RWPE2 (cell line): ENCODE measurements around the gene SMU1.
A peak's percentile ranks its signal among the peaks of the same experiment; 100 is the strongest.

ENCODE experiments used
- ATAC-seq: fragments of 200-7000 bp; cut with Tn5 transposase; 3 replicates; pipeline ENCODE4 v1.9.1; 2021; ENCODE audit warnings: low read depth
- DNase-seq: peaks from one replicate; pipeline ENCODE4 v3.0.0-alpha.2; 2020; ENCODE audit warnings: low spot score
- H3K27ac ChIP-seq: fragments of 450-650 bp; 2 replicates; pipeline ENCODE4 v1.5.1; 2017; ENCODE audit warnings: mild to moderate bottlenecking; ENCODE audit not compliant: poor library complexity, severe bottlenecking
- H3K27me3 ChIP-seq: fragments of 250-450 bp; sonication (Bioruptor Pico); 2 replicates; pipeline ENCODE4 v1.5.1; 2021; ENCODE audit warnings: mild to moderate bottlenecking, moderate library complexity; ENCODE audit not compliant: insufficient read depth, poor library complexity, severe bottlenecking
- H3K36me3 ChIP-seq: fragments of 250-450 bp; sonication (Bioruptor Pico); 2 replicates; pipeline ENCODE4 v1.5.1; 2020; ENCODE audit warnings: low read depth, mild to moderate bottlenecking, moderate library complexity
- H3K4me1 ChIP-seq: fragments of 250-450 bp; sonication (Bioruptor Pico); 2 replicates; pipeline ENCODE4 v1.5.1; 2021; ENCODE audit warnings: mild to moderate bottlenecking, moderate library complexity; ENCODE audit not compliant: insufficient read depth, poor library complexity, severe bottlenecking
- H3K4me3 ChIP-seq: fragments of 250-450 bp; sonication (Bioruptor Pico); 2 replicates; pipeline ENCODE4 v1.5.1; 2021; ENCODE audit warnings: mild to moderate bottlenecking, moderate library complexity; ENCODE audit not compliant: severe bottlenecking
- H3K9me3 ChIP-seq: fragments of 250-450 bp; sonication (Bioruptor Pico); 2 replicates; pipeline ENCODE4 v1.5.1; 2021; ENCODE audit warnings: mild to moderate bottlenecking, moderate library complexity; ENCODE audit not compliant: severe bottlenecking
- TF ChIP-seq, protein P1 (sequence below): fragments of 450-650 bp; IDR thresholded peaks from one replicate; pipeline ENCODE4 v1.5.1; 2017; ENCODE audit warnings: mild to moderate bottlenecking, moderate library complexity; ENCODE audit not compliant: poor library complexity, severe bottlenecking

The SMU1 gene

DNA sequence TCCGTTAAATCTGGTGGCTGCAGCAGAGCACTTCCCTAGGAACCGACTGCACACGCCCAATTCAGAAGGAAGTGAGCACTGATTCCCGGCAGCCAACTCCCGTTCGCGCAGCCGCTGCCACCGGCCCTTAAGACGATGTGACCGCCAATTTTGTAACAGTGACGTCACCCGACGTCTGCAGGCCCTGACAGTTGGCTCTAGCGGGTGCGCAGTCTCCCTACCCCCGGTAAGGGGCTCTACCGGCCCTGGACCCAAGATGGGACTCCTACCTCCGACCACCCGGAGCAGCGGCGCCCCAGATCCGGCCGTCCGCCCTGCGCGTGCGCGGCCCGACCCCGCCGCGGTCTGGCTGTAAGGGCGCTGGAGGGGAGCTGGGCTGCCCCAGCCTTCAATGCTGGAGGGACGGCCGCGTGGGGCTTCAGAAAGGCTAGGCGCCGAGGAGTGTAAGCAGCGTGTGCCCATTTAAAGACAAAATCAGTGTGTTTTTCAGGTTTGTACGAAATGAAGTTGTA, 32.3 kb downstream of the SMU1 start:
- TF ChIP-seq, protein P1, sequence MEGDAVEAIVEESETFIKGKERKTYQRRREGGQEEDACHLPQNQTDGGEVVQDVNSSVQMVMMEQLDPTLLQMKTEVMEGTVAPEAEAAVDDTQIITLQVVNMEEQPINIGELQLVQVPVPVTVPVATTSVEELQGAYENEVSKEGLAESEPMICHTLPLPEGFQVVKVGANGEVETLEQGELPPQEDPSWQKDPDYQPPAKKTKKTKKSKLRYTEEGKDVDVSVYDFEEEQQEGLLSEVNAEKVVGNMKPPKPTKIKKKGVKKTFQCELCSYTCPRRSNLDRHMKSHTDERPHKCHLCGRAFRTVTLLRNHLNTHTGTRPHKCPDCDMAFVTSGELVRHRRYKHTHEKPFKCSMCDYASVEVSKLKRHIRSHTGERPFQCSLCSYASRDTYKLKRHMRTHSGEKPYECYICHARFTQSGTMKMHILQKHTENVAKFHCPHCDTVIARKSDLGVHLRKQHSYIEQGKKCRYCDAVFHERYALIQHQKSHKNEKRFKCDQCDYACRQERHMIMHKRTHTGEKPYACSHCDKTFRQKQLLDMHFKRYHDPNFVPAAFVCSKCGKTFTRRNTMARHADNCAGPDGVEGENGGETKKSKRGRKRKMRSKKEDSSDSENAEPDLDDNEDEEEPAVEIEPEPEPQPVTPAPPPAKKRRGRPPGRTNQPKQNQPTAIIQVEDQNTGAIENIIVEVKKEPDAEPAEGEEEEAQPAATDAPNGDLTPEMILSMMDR: no peak
- ATAC-seq (peak; percentile 84), DNase-seq (peak; percentile 76)
- peak overlapping the region; percentile 56 for H3K27ac ChIP-seq
- H3K4me1 ChIP-seq: no peaks in the 10 kb centered on the region
- H3K4me3 ChIP-seq: peak overlapping the region; percentile 44
- H3K27me3 ChIP-seq: no peaks in the 10 kb centered on the region
- peaks cover 37% of the 10 kb centered on the region for H3K36me3 ChIP-seq
- H3K9me3 ChIP-seq: no peaks in the 10 kb centered on the region

DNA sequence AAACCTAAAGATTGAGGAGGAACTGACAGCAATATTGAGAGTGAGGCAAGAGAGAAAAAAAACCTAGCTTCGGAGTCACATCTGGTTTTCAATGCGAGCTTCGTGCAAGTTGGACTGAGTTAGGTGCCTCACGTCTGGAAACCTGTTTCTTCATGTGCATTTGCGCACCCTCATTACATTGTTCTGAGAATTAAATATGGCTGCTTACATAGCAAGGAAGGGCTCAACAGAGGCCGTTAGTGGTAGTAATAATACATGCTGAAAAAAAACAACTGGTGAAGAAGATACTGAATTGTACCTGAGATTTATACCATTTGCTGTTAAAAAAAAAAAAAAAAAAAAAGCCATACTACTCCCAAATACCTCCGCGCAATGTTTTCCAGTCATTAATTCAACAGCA, 32.8 kb downstream of the SMU1 start:
- no peaks in the 10 kb centered on the region for H3K27me3 ChIP-seq
- TF ChIP-seq, protein P1: no peak
- no peaks in the 10 kb centered on the region for H3K9me3 ChIP-seq
- DNase-seq (no peak), ATAC-seq (no peak)
- H3K36me3 ChIP-seq: peaks cover 37% of the 10 kb centered on the region
- H3K4me3 ChIP-seq: peak overlapping the region; percentile 44
- no peaks in the 10 kb centered on the region for H3K4me1 ChIP-seq
- H3K27ac ChIP-seq: peak overlapping the region; percentile 56

DNA sequence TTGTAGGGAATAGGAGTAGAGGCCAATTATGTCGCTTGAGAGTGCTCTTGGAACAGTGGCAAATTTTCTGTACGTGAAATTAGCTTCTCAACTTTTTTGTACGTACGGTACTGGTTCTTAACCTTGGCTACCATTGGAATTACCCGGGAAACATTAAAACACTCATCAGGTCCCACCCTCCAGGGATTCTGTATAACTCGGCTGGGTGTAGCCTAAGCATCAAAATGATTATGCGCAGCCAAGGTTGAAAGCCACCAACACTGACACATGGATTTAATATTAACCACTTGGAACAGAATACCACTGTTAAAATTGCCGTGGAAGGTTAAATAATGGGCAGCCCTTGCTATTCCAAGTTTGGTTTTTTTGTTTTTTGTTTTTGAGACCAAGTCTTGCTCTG, 34.0 kb downstream of the SMU1 start:
- TF ChIP-seq, protein P1: no peak
- Histone ChIP-seq H3K9me3 (no peaks in the 10 kb centered on the region), H3K27me3 (no peaks in the 10 kb centered on the region), H3K4me3 (no peak overlapping the region), H3K27ac (peak overlapping the region; percentile 18), H3K36me3 (peaks cover 37% of the 10 kb centered on the region), H3K4me1 (no peaks in the 10 kb centered on the region)
- DNase-seq (no peak), ATAC-seq (no peak)

DNA sequence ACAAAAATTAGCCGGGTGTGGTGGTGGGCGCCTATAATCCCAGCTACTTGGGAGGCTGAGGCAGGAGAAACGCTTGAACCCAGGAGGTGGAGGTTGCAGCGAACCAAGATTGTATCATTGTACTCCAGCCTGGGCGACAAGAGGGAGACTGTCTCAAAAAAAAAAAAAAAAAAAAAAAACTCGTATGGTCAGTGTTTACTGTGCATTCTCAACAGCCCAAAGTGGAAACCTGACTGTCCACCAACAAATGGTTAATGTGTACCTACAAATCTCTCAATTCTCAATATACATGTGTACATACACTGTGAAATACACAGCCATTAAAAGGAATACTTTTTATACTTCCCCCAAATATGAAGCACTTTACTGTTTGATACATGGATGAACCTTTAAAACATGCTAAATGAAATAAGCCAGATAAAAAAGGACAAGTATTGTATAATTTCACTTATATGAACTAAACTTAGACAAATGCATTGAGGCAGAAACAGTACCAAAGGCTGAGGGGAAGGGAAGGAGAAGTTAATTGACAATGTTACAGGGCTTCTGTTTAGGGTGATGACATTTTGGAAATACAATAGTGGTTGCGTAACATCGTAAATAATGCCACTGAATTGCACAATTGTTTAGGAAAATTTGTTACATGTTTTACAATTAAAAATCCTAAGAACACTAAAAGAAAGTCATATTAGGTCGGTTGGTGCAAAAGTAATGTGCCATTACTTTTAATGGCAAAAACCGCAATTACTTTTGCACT, 34.9 kb downstream of the SMU1 start:
- DNase-seq (no peak), ATAC-seq (no peak)
- peak overlapping the region; percentile 18 for H3K27ac ChIP-seq
- H3K4me3 ChIP-seq: no peak overlapping the region
- H3K4me1 ChIP-seq: no peaks in the 10 kb centered on the region
- no peaks in the 10 kb centered on the region for H3K27me3 ChIP-seq
- peaks cover 40% of the 10 kb centered on the region for H3K36me3 ChIP-seq
- no peaks in the 10 kb centered on the region for H3K9me3 ChIP-seq
- TF ChIP-seq, protein P1: no peak

DNA sequence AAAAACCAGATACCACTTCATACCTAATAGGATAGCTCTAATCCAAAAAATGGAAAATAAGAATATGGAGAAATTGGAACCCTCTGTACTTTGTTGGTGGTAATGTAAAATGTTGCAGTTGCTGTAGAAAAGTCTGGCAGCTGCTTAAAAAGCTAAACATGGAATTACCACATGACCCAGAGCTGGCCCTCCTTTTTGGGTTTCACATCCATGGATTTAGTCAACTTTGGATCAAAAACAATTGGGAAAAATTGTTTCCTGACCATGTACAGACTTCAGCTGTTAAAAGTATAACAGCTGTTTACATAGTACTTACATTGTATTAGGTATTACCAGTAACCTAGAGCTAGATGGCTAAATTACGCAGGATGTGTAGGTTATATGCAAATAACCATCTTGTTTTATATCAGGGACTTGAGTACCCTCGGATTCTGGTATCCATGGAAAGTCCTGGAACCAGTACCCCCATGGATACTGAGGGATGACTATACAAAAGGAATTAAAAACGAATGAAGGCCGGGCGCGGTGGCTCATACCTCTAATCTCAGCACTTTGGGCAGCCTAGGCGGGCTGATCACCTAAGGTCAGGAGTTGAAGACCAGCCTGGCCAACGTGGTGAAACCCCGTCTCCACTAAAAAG, 35.6 kb downstream of the SMU1 start:
- ATAC-seq (no peak), DNase-seq (no peak)
- peaks cover 42% of the 10 kb centered on the region for H3K36me3 ChIP-seq

More for the DNA sequence above, 35.6 kb downstream of the SMU1 start:
- Histone ChIP-seq H3K9me3 (no peaks in the 10 kb centered on the region), H3K4me1 (no peaks in the 10 kb centered on the region), H3K27me3 (no peaks in the 10 kb centered on the region), H3K4me3 (no peak overlapping the region), H3K27ac (no peak overlapping the region)
- TF ChIP-seq, protein P1: no peak
